Neural cell (in vitro differentiated cells): ENCODE results near the gene SLMAP. TPM values are rescaled to one million over a fixed set of nuclear protein-coding genes. Genes with fewer than 3 reads are reported as not detected.

Experiments
- H2AFZ ChIP-seq: fragments of 200-600, 300-800 bp; sonication (generic), shearing (Covaris generic); 2 replicates; pipeline ENCODE4 v1.6.0; 2014; ENCODE audit warnings: low read depth, mild to moderate bottlenecking, antibody characterized with exemption, low read length, moderate library complexity
- H3F3A ChIP-seq: fragments of 200-600 bp; shearing (Covaris generic); 2 replicates; pipeline ENCODE4 v1.6.1; 2016; ENCODE audit warnings: mild to moderate bottlenecking, moderate library complexity, mixed read lengths, antibody characterized with exemption, low read length; ENCODE audit not compliant: insufficient read depth, poor library complexity, severe bottlenecking
- H3K27ac ChIP-seq: fragments of 200-600, 300-800 bp; sonication (generic), shearing (Covaris generic); 2 replicates; pipeline ENCODE4 v1.5.1; 2014; ENCODE audit warnings: mild to moderate bottlenecking, low read length, moderate library complexity
- H3K27me3 ChIP-seq: fragments of 300-800, 200-600 bp; sonication (generic), shearing (Covaris generic); 2 replicates; pipeline ENCODE4 v1.6.0; 2014; ENCODE audit warnings: mild to moderate bottlenecking, low read depth, low read length, moderate library complexity; ENCODE audit not compliant: insufficient read depth
- H3K36me3 ChIP-seq: fragments of 300-800, 200-600 bp; sonication (generic), shearing (Covaris generic); 2 replicates; pipeline ENCODE4 v1.5.1; 2014; ENCODE audit warnings: mild to moderate bottlenecking, antibody characterized with exemption, low read length, moderate library complexity; ENCODE audit not compliant: insufficient read depth
- H3K4me2 ChIP-seq: fragments of 300-800, 200-600 bp; sonication (generic), shearing (Covaris generic); 2 replicates; pipeline ENCODE4 v1.6.0; 2014; ENCODE audit warnings: mild to moderate bottlenecking, low read length
- H3K4me3 ChIP-seq: fragments of 300-800, 200-600 bp; sonication (generic), shearing (Covaris generic); 2 replicates; pipeline ENCODE4 v1.5.1; 2014; ENCODE audit warnings: mild to moderate bottlenecking, low read length, moderate library complexity
- H3K79me2 ChIP-seq: fragments of 200-600 bp; shearing (Covaris generic); replicated peaks from 2 replicates; pipeline ENCODE4 v1.6.0; 2014; ENCODE audit warnings: mild to moderate bottlenecking, low read length, moderate library complexity; ENCODE audit not compliant: insufficient read depth
- H3K9ac ChIP-seq: fragments of 300-800, 200-600 bp; sonication (generic), shearing (Covaris generic); 2 replicates; pipeline ENCODE4 v1.6.1; 2016; ENCODE audit warnings: mild to moderate bottlenecking, low read length, mixed read lengths
- H3K9me2 ChIP-seq: fragments of 200-600 bp; shearing (Covaris generic); 2 replicates; pipeline ENCODE4 v1.6.1; 2016; ENCODE audit warnings: mild to moderate bottlenecking, low read length, mixed read lengths; ENCODE audit not compliant: insufficient read depth
- H3K9me3 ChIP-seq: fragments of 200-600, 300-800 bp; sonication (generic), shearing (Covaris generic); 2 replicates; pipeline ENCODE4 v1.6.1; 2016; ENCODE audit warnings: mild to moderate bottlenecking, mixed run types, low read length, moderate library complexity, mixed read lengths
- H4K20me1 ChIP-seq: fragments of 200-600 bp; shearing (Covaris generic); 2 replicates; pipeline ENCODE4 v1.6.1; 2016; ENCODE audit warnings: mild to moderate bottlenecking, mixed run types; ENCODE audit not compliant: insufficient read depth
- EP300 ChIP-seq: fragments of 450-650 bp; conservative IDR thresholded peaks from 2 replicates; pipeline ENCODE4 v1.6.1; 2014; ENCODE audit warnings: antibody characterized with exemption, mild to moderate bottlenecking, moderate library complexity; ENCODE audit not compliant: poor library complexity, severe bottlenecking
- EZH2 ChIP-seq: fragments of 200-600, 300-800 bp; shearing (Covaris generic), sonication (generic); IDR thresholded peaks from 2 replicates; pipeline ENCODE4 v1.6.1; 2014; ENCODE audit warnings: antibody characterized with exemption, low read length, borderline replicate concordance, mild to moderate bottlenecking; ENCODE audit not compliant: insufficient read depth, poor library complexity, severe bottlenecking
- MXI1 ChIP-seq: fragments of 450-650 bp; conservative IDR thresholded peaks from 2 replicates; pipeline ENCODE4 v1.6.1; 2014; ENCODE audit warnings: antibody characterized with exemption, mild to moderate bottlenecking; ENCODE audit not compliant: poor library complexity, severe bottlenecking
- POLR2AphosphoS5 ChIP-seq: IDR thresholded peaks from 2 replicates; pipeline ENCODE4 v1.6.1; 2012
- RAD21 ChIP-seq: fragments of 450-650 bp; conservative IDR thresholded peaks from 2 replicates; pipeline ENCODE4 v1.6.1; 2014; ENCODE audit warnings: antibody characterized with exemption, mild to moderate bottlenecking, moderate library complexity
- REST ChIP-seq: IDR thresholded peaks from 2 replicates; pipeline ENCODE4 v1.6.1; 2012; ENCODE audit warnings: borderline replicate concordance
- SMC3 ChIP-seq: fragments of 450-650 bp; conservative IDR thresholded peaks from 2 replicates; pipeline ENCODE4 v1.6.1; 2014; ENCODE audit warnings: antibody characterized with exemption, mild to moderate bottlenecking, moderate library complexity; ENCODE audit not compliant: poor library complexity
- TAF1 ChIP-seq: IDR thresholded peaks from 2 replicates; pipeline ENCODE4 v1.6.1; 2012; ENCODE audit warnings: low read depth
- polyA plus RNA-seq: library from polyadenylated mRNA; depleted of rRNA; stranded (reverse); fragments of >200 nt; gene quantifications from 2 replicates; pipeline ENCODE4 v1.2.3, GENCODE V29; 2014
- TF ChIP-seq, protein P1 (sequence below): fragments of 450-650 bp; IDR thresholded peaks from 2 replicates; pipeline ENCODE4 v1.5.1; 2014; ENCODE audit warnings: antibody characterized with exemption, mild to moderate bottlenecking, moderate library complexity; ENCODE audit not compliant: poor library complexity, severe bottlenecking

SLMAP gene
- polyA plus RNA-seq, 1 donor from 2014 or later = 42.1 TPM

GRCh38 chr3:57818772-57819171 lies 62.7 kb downstream of the SLMAP start:
- no peak overlapping the region for H3K4me2 ChIP-seq
- H3K27ac ChIP-seq = no peak overlapping the region
- no peak overlapping the region for H2AFZ ChIP-seq
- H4K20me1 ChIP-seq = no peaks in the 10 kb centered on the region
- H3F3A ChIP-seq = no peaks in the 10 kb centered on the region
- H3K27me3 ChIP-seq = no peaks in the 10 kb centered on the region
- H3K9ac ChIP-seq = no peak overlapping the region
- TF ChIP-seq POLR2AphosphoS5 (no peak), EP300 (no peak), SMC3 (no peak), REST (no peak), MXI1 (no peak), TAF1 (no peak), RAD21 (no peak), EZH2 (no peak)
- TF ChIP-seq, protein P1, sequence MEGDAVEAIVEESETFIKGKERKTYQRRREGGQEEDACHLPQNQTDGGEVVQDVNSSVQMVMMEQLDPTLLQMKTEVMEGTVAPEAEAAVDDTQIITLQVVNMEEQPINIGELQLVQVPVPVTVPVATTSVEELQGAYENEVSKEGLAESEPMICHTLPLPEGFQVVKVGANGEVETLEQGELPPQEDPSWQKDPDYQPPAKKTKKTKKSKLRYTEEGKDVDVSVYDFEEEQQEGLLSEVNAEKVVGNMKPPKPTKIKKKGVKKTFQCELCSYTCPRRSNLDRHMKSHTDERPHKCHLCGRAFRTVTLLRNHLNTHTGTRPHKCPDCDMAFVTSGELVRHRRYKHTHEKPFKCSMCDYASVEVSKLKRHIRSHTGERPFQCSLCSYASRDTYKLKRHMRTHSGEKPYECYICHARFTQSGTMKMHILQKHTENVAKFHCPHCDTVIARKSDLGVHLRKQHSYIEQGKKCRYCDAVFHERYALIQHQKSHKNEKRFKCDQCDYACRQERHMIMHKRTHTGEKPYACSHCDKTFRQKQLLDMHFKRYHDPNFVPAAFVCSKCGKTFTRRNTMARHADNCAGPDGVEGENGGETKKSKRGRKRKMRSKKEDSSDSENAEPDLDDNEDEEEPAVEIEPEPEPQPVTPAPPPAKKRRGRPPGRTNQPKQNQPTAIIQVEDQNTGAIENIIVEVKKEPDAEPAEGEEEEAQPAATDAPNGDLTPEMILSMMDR = no peak
- H3K9me2 ChIP-seq = no peaks in the 10 kb centered on the region
- no peaks in the 10 kb centered on the region for H3K9me3 ChIP-seq
- no peaks in the 10 kb centered on the region for H3K36me3 ChIP-seq
- H3K79me2 ChIP-seq = no peaks in the 10 kb centered on the region
- no peak overlapping the region for H3K4me3 ChIP-seq

DNA sequence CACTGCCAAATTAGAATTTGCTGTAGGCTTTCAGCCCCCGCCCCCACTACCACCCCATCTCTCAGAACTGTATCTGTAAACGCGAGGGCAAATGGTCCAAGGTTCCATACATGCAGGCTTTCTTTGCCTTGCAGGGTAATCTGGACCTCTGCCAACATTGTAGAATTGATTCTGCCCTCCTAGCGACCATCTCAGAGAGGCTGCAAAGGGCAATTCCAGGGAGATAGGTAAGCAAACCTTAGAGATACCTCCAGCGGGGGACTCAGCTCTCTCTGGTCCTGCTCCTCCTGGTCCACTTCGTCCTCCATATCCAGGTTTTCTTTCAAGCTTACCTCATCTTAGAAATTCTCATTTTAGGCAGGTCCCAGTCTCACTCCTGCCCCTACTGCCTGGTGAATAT lies 64.4 kb downstream of the SLMAP start:
- H3F3A ChIP-seq = no peaks in the 10 kb centered on the region
- H3K9me2 ChIP-seq = no peaks in the 10 kb centered on the region
- H3K36me3 ChIP-seq = no peaks in the 10 kb centered on the region
- no peaks in the 10 kb centered on the region for H4K20me1 ChIP-seq
- H3K79me2 ChIP-seq = peaks cover 1% of the 10 kb centered on the region
- TF ChIP-seq SMC3 = no peak
- no peak for TF ChIP-seq MXI1
- no peak for TF ChIP-seq EZH2
- no peak overlapping the region for H2AFZ ChIP-seq
- H3K27ac ChIP-seq = no peak overlapping the region
- no peak overlapping the region for H3K4me3 ChIP-seq
- H3K9ac ChIP-seq = no peak overlapping the region
- no peaks in the 10 kb centered on the region for H3K27me3 ChIP-seq
- no peak overlapping the region for H3K4me2 ChIP-seq
- no peaks in the 10 kb centered on the region for H3K9me3 ChIP-seq

DNA sequence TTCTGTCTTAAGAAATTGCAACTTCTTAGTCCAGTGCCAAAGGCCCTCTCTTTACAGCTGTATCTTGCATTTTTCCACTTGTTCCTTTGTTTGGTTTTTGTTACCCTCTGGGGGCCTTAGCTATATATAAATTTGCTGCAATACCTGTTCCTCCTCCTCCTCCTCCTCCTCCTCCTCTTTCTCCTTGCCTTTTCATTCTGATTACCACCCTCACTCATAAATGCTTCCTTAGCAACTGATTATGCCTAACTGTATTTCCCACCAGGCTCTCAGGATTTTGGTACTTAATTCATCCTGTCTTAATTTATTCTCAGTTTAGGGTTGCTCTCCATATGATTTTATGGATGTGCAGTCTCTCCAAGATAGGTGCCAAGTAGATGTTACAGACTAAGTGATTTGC lies 65.7 kb downstream of the SLMAP start:
- TF ChIP-seq, protein P1 = no peak
- TF ChIP-seq RAD21 = no peak
- no peak for TF ChIP-seq MXI1
- TF ChIP-seq REST = no peak
- no peak for TF ChIP-seq EZH2
- Histone ChIP-seq H3K4me2 (no peak overlapping the region), H2AFZ (no peak overlapping the region), H3K27me3 (no peaks in the 10 kb centered on the region), H3K27ac (no peak overlapping the region), H3K9me2 (no peaks in the 10 kb centered on the region), H3K9ac (no peak overlapping the region), H4K20me1 (no peaks in the 10 kb centered on the region), H3K9me3 (no peaks in the 10 kb centered on the region), H3F3A (no peaks in the 10 kb centered on the region), H3K4me3 (no peak overlapping the region), H3K36me3 (no peaks in the 10 kb centered on the region), H3K79me2 (peaks cover 4% of the 10 kb centered on the region)
